ENCODE data around the gene LPAR6. TPM values are rescaled to one million over a fixed set of nuclear protein-coding genes. Genes with fewer than 3 reads are reported as not detected.

Gene LPAR6, protein sequence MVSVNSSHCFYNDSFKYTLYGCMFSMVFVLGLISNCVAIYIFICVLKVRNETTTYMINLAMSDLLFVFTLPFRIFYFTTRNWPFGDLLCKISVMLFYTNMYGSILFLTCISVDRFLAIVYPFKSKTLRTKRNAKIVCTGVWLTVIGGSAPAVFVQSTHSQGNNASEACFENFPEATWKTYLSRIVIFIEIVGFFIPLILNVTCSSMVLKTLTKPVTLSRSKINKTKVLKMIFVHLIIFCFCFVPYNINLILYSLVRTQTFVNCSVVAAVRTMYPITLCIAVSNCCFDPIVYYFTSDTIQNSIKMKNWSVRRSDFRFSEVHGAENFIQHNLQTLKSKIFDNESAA
- total RNA-seq, result 9.9 and 13.1 TPM in 2 replicates

DNA sequence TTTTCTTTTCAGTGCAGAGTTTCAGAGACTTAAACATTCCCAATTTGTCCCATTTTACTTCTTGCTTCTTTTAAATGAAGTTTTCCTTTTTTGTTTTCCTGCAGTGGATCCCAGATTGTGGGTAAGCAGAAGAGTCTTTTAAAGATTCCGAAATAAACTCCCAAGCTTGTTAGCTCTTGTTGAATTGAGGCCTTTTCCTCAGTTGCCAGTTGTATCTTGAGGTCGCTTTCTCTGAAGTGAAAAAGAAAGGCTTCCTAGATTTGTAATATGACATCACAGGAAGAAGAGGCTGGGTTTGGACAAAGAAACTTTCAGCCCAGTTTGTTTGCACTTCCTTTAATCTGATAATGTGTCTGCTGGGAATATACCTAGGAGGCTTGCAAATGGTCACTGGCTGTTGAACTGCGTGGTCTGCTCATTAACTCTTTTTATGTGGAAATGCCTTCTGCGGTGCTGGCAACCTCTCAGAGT lies at the start of gene LPAR6:
Gene LPAR6 (minus strand): TSS at position 233 of the 471 bp plus-strand sequence. CDS start 690 bp downstream, outside the sequence.

Other genes starting within 250 kb of the LPAR6 start
- gene ITM2B, start 179.9 kb downstream of the LPAR6 start, total RNA-seq, result 80.0 and 312 TPM in 2 replicates
- gene RB1, start 109.4 kb downstream of the LPAR6 start, total RNA-seq, result 18.8 and 44.8 TPM in 2 replicates
- 5.5 and 9.5 TPM in 2 replicates for gene RCBTB2, start 120.0 kb upstream of the LPAR6 start, total RNA-seq
- gene CYSLTR2, start 240.8 kb upstream of the LPAR6 start, total RNA-seq, result not detected in 2 replicates

Measured in nasal cavity respiratory epithelium epithelial cell of viscerocranial mucosa (primary cell).